HG02981 (cell line): ENCODE data around the gene CC2D1B.

Experiments
- ATAC-seq: cut with Tn5 transposase; IDR thresholded peaks from one replicate; pipeline ENCODE4 v1.9.1; 2021; ENCODE audit warnings: mild to moderate bottlenecking, moderate library complexity; ENCODE audit not compliant: unreplicated experiment

CC2D1B gene

GRCh38 chr1:52360595-52360968 is 5.4 kb downstream of the CC2D1B start:
- ATAC-seq: no peak

DNA sequence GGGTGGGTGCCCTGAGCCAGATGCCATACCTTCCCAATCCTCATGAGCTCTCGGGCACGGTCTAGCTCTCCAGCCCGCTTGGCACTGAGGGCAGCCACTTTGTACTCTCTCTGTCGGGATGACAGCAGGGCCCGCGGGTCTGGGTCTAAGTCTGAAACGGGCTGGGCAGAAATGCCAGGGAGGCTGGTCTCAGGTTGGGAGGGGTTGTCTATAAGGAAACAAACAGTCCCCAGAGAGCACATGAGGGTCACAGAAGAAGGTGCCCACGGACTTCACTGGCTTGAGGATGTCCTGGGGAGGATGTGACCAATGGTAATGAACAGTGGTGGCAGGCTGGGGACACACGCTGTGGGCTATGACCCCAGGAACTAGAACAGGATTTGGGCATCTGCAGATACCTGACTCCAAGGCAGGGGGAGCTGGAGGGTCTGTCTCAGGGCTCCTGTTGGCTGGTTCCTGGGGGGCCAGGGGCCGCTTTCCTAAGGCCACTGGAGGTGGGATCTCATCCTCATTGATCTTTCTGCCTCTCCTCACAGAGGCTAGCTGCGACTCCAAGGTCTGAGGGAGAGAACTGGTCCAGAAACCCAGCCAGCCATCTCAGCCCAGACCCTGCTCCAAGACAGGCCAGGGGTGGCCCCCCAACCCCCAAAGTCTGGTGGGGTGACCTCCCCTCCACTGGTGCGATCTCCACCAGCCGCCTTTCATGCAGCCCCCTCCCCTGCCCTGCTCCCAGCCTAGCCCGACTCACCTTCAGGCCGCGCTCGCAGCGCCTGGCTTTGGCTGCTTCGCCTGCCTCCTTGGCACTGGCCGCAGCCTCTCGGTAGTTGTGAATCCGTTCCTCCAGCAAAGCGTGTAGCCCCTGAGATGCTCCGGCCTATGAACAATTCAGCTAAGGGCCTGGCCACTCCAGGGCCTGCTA is 6.1 kb downstream of the CC2D1B start:
- ATAC-seq: no peak

- no peak for ATAC-seq
These were observed 7.0 kb downstream of the CC2D1B start for GRCh38 chr1:52358851-52359497.

- ATAC-seq: no peak
These were observed 8.6 kb downstream of the CC2D1B start for GRCh38 chr1:52357397-52357796.

DNA sequence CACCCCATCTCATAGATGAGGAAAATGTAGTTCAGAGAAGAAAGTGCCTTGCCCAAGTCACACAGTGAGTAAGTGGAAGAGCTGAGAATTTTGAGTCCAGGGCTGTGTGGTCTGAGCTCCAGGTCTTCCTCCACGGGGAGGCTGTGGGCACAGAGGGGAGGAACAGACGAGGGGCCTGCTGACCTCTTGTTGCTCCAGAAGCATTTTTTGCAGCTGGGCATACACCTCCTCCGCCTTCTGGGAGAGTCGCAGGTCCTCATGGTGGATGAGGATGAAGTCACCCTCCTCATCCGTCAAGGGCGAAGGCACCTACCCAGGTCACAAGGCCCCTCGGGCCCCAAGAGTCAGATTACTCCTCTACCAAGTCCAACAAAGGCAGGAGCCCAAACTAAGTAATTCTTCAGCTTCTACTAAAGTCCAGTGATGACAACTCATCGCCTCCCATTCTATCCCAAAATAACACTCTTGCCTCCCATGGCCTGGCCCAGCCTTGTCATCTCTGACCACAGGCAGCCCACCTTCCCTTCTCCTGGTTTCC is 9.1 kb downstream of the CC2D1B start:
- ATAC-seq: no peak

- ATAC-seq: no peak
These were observed 10.0 kb downstream of the CC2D1B start for GRCh38 chr1:52355847-52356505.

- no peak for ATAC-seq
These were observed 10.6 kb downstream of the CC2D1B start for GRCh38 chr1:52355436-52355835.

GRCh38 chr1:52352690-52353089 is 13.3 kb downstream of the CC2D1B start:
- ATAC-seq: no peak

DNA sequence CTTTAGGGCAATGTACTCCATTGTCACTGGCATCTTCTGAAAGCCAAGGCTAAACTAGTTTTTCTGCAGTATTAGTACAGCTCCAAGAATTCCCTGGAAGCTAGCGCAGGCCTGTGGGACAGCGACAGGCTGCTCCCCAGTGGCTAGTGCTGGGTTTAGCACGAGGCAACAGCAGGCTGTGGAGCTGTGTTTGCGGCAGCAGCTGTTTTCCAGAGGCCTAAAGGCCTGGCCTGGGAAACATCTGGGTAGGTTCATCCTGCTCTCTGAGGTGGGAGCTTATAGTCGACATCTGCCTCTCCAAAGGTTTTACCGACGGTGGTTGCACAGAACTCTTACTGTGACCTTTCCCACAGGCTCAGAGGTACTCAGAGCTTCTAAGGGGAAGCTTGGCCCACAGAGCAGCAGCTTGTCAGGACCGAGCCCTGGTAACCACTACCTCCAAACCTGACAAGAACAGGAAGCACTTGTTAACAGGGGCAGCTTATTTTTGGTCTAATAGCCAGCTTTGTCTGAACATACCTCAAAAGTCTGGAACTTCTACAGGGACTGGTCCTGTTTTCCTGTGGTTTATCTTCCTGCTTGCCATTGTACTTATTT is 17.2 kb downstream of the CC2D1B start:
- ATAC-seq: no peak

- ATAC-seq: no peak
These were observed 19.4 kb downstream of the CC2D1B start for GRCh38 chr1:52346653-52347052.

- no peak for ATAC-seq
These were observed 20.8 kb downstream of the CC2D1B start for GRCh38 chr1:52345252-52345651.

DNA sequence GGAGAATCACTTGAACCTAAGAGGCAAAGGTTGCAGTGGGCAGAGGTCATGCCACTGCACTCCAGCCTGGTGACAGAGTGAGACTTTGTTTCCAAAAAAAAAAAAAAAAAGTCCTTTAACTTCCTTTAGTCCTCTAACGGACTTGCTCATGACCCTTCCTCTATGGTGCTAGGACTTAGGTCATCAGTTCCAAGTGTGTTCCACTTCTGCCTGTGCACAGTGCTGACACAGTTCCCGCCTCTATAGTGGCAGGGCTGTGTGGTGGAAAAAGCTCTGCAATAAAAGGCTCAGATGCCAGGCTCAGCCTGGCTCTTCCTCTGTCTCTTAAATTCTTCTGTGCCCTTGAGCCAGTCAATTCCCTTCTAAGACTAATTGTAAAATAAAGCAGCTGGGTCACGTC is 22.0 kb downstream of the CC2D1B start:
- ATAC-seq: no peak

- no peak for ATAC-seq
These were observed 24.2 kb downstream of the CC2D1B start for GRCh38 chr1:52341655-52342260.

DNA sequence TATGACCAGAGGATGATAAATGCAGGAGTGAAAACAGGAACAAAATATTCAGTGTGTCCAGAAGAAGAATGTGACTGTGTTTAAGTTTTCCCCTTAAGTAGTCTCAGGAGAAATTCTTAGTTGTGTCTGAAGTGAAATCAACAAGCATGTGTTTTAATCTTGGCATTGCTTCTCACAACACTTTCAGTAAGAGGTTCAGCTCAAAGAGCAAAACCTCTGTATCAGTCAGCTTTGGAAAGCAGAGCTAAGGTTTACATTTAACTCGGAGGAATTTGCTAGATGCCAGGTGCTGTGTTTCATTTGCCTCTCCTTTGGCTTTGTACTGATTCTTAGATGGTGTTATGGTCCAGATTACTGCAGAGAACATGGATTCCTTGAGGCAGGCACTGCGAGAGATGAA is 28.6 kb downstream of the CC2D1B start:
- ATAC-seq: no peak

- ATAC-seq: no peak
These were observed 31.0 kb downstream of the CC2D1B start for GRCh38 chr1:52334906-52335528.

DNA sequence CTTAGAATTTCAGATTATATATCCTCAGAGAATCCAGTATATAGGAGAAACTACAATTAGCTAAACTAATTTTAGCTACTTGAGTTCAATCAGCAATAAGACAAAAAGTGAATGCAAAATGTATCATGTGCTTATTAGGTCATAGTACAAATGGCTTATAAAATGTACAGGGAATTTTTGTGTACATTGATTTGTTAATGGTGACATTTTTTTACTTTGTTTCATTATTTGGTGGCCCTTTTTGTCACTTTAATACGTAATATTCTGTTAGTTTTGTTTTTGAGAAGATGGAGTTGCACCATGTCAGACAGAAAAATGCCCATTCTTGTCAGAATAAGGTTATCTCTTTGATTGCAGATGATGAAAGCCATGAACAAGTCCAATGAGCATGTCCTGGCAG is 33.6 kb downstream of the CC2D1B start:
- ATAC-seq: no peak

GRCh38 chr1:52328615-52329014 is 37.4 kb downstream of the CC2D1B start:
- no peak for ATAC-seq

DNA sequence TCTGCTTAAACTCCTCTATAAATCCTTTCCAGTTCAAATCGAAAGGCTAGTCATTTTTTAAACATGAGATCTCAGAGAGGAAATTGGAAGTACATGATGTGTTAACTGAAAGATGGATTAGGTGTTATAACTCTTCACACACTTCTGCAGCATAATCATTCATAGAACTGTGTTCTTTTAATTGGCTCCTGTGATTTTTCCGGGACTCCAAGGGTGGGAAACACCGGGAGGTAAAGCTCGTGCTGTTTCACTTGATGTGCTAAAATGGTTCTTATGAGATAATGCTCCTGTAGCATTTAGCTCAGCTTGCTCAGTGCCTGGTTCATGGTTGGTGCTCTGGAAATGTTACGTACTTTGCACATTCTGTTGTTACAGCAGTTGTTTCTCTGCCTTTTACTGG is 40.2 kb downstream of the CC2D1B start:
- no peak for ATAC-seq

DNA sequence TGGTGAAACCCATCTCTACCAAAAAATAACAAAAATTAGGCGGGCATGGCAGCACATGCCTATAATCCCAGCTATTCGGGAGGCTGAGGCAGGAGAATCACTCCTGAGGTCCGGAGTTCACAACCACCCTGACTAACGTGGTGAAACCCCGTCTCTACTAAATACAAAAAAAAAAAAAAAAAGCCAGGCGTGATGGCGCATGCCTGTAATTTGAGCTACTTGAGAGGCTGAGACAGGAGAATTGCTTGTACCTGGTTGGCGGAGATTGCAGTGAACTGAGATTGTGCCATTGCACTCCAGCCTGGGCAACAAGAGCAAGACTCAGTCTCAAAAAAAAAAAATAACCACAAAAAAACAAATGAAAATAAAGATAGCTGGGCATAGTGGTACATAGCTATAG is 42.3 kb downstream of the CC2D1B start:
- ATAC-seq: no peak

DNA sequence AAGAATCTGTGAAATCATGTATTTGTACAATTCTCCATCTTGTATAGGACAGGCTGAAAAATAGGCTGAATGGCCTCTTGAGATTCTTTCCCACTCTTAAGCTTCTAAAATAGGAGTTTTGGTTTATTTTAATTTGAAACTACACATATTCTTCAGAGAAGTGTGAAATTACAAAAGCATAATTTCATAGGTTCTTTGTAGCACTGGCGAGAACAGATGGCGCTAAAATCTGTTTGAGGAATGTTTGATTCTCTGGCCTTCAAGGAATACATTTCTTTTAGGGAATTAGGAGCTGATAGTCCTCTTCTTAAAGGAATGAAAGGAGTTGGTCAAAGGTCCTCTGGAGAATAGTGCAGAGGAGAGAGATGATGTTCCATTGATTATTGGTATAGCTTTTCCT is 44.9 kb downstream of the CC2D1B start:
- no peak for ATAC-seq
